ENCODE results near the gene KDM6A. TPM values are rescaled to one million over a fixed set of nuclear protein-coding genes. Genes with fewer than 3 reads are reported as not detected.
"Not testable (repeated sequence)": the region's sequence is repeated elsewhere in the genome, so short reads cannot be mapped to it uniquely, and the experiment has no call there.

Gene KDM6A
- total and polyA plus RNA-seq, 8 donors = 21.1 to 75.0 (median 49.2) TPM

DNA sequence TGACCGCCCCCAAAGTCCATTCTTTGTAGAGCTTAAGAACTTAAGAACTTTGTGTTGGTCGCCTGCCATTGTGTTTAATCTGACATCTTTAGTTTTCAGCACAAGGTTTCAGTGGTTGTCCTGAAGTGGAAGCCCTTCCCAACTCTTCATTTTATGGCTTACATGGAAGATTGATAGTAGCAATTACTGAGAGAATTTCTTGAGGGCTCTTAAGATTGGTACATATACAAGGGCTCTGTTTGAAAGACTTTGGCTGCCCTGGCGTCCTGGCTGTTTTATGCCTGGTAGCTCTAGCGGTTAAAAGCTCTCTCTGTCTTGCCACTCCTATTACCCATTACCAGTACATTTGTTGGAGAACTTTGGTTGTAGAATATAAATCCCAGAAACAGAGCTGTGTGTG is 75.0 kb downstream of the KDM6A start:
- H3K27ac ChIP-seq = no peak overlapping the region
- DNase-seq (no peak), ATAC-seq (peak; percentile 74)
- H3K36me3 ChIP-seq = no peaks in the 10 kb centered on the region
- H3K4me3 ChIP-seq = no peak overlapping the region
- TF ChIP-seq, protein P1, sequence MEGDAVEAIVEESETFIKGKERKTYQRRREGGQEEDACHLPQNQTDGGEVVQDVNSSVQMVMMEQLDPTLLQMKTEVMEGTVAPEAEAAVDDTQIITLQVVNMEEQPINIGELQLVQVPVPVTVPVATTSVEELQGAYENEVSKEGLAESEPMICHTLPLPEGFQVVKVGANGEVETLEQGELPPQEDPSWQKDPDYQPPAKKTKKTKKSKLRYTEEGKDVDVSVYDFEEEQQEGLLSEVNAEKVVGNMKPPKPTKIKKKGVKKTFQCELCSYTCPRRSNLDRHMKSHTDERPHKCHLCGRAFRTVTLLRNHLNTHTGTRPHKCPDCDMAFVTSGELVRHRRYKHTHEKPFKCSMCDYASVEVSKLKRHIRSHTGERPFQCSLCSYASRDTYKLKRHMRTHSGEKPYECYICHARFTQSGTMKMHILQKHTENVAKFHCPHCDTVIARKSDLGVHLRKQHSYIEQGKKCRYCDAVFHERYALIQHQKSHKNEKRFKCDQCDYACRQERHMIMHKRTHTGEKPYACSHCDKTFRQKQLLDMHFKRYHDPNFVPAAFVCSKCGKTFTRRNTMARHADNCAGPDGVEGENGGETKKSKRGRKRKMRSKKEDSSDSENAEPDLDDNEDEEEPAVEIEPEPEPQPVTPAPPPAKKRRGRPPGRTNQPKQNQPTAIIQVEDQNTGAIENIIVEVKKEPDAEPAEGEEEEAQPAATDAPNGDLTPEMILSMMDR (IDR thresholded peaks at IDR 0.05) = no peak
- intact Hi-C loops (cut with DNase I) = no loop called here
- no peaks in the 10 kb centered on the region for H3K4me1 ChIP-seq
- no peaks in the 10 kb centered on the region for H3K27me3 ChIP-seq
- no peaks in the 10 kb centered on the region for H3K9me3 ChIP-seq

DNA sequence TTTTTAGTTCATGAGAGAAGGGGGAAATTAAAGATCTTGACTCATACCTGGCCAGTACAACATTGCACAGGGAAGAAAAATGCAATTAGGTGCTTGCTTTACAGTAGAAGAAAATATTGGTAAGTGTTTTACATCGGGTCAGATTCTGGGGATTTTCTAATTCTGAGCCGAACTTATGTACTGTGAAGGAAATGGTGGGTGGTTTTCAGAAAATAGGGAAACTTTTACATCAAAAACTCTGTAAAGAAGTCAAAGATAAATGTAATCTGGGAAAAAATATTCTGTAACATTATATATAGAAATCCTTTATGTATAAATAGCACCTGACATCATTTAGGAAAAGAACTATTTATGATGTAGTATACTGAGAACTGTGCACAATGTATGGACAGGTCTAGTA is 75.4 kb downstream of the KDM6A start:
- ATAC-seq = no peak
- Histone ChIP-seq H3K27me3 (no peaks in the 10 kb centered on the region), H3K27ac (no peak overlapping the region), H3K4me3 (no peak overlapping the region), H3K4me1 (no peaks in the 10 kb centered on the region), H3K36me3 (no peaks in the 10 kb centered on the region), H3K9me3 (no peaks in the 10 kb centered on the region)
- DNase-seq = no peak
- intact Hi-C loops (cut with DNase I) = no loop called here
- TF ChIP-seq, protein P1 (IDR thresholded peaks at IDR 0.05) = no peak

DNA sequence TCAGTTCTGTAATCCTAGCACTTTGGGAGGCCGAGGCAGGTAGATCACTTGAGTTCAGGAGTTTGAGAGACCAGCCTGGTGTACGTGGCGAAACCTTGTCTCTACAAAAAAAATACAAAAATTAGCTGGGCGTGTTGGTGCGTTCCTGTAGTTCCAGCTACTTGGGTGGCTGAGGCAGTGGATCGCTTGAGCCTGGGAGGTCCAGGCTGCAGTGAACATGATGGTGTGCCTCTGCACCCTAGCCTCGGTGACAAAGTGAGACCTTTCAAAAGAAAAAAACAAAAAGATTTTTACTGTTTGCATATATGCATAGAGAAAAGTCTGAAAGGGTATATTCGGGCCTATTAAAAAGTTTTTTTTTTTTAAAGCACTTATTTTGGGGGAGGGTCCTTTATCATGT is 76.1 kb downstream of the KDM6A start:
- Histone ChIP-seq H3K27ac (no peak overlapping the region), H3K4me1 (peaks cover 2 to 3% of the 10 kb centered on the region in 2 donors), H3K9me3 (no peaks in the 10 kb centered on the region), H3K36me3 (no peaks in the 10 kb centered on the region), H3K27me3 (no peaks in the 10 kb centered on the region), H3K4me3 (no peak overlapping the region)
- no peak for DNase-seq
- intact Hi-C loops (cut with DNase I) = no loop called here
- ATAC-seq = no peak
- TF ChIP-seq, protein P1 (IDR thresholded peaks at IDR 0.05) = no peak

DNA sequence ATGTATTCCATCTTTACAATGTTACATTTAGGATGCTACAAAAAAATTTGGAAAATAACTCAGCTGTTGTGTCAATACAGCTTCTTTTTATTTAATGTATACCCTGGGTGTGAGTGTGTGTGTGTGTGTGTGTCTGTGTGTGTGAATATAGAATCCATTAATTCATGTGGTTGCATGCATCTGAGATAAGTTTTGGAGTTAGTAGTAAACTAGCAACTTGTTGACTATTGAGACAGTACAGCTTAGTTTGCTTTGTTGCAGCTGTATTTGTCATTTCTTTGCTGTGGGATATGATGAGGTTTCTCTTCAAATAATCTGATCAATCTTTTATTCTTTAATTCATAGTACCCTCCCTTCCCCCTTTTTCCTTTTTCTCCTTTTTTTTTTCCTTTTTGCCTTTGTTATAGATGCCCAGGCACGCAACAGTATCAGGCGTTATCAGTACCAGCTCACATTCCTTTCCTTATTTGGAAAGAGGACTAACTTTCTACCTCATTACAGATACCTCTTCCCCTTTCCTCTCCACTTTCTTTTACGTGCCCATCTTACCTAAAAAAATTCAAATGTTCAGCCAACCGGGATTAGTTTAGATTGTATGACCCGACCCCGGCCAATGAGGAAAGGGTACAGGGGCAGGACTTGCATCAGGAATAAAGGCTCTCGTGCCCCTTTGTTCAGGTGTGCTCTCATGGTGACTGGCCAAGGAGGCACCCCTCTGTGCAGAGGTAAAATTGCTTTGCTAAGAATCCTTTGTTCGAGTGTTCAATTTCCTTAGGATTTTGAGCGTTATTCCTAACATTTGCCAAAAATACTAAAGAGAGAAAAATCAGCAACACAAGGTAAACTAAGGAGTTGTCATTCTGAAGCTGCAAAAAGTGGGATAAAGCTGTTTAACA is 77.7 kb downstream of the KDM6A start:
- H3K4me3 ChIP-seq; H3K27me3 ChIP-seq; H3K9me3 ChIP-seq; H3K27ac ChIP-seq; H3K36me3 ChIP-seq; intact Hi-C loops (cut with DNase I); ATAC-seq: not testable (repeated sequence)
- peak in 1 of 4 donors; percentile 4 for DNase-seq
- H3K4me1 ChIP-seq = peaks cover 11 to 16% of the 10 kb centered on the region in 2 donors

DNA sequence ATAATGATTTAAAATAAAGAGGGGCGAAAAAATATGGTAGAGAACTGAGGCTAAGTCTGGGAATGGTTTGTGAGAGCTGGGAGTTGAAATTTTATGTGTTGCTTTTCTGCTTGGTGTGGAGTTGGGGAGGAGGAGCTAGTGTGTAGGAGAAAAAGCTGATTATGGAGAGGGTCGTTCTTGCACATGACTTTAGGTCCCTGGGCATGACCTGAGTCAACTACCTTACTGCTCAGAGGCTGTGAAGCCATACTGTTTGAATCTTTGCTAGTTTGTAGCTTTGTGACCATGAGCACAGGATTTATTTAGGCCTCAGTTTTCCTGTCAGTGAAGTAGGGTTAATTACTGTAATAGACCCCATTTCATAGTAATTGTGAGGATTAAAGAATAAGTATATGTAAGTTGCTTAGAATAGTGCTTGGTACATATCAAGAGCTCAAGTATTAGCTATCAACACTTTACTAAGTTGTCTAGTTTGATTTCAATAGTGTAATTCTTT is 78.6 kb downstream of the KDM6A start:
- intact Hi-C loops (cut with DNase I) = no loop called here
- DNase-seq (no peak), ATAC-seq (no peak)
- Histone ChIP-seq H3K4me1 (peaks cover 11 to 16% of the 10 kb centered on the region in 2 donors), H3K9me3 (no peaks in the 10 kb centered on the region), H3K27ac (no peak overlapping the region), H3K4me3 (no peak overlapping the region), H3K27me3 (no peaks in the 10 kb centered on the region), H3K36me3 (no peaks in the 10 kb centered on the region)
- TF ChIP-seq, protein P1 (IDR thresholded peaks at IDR 0.05) = no peak
